GM12864 (cell line): Measurements from ENCODE around the gene SCART1.
"Not testable (repeated sequence)": the region's sequence is repeated elsewhere in the genome, so short reads cannot be mapped to it uniquely, and the experiment has no call there.

Experiments used
- DNase-seq: peaks from one replicate; pipeline ENCODE4 v3.0.0-alpha.2; 2011; ENCODE audit warnings: low read depth
- H3K4me3 ChIP-seq: 2 replicates; pipeline ENCODE4 v1.5.1; 2011; ENCODE audit warnings: mild to moderate bottlenecking, low read depth, low read length, control low read depth
- CTCF ChIP-seq: IDR thresholded peaks from 2 replicates; pipeline ENCODE4 v1.5.1; 2011; ENCODE audit warnings: low read depth, mild to moderate bottlenecking, moderate library complexity, low read length, control low read depth, inconsistent platforms; ENCODE audit errors: missing control alignments

Gene SCART1

GRCh38 chr10:133476641-133476990, 22.9 kb downstream of the SCART1 start:
- DNase-seq: no peak
- H3K4me3 ChIP-seq: no peak overlapping the region
- no peak for TF ChIP-seq CTCF

GRCh38 chr10:133481086-133481643, 27.4 kb downstream of the SCART1 start:
- DNase-seq: no peak
- no peak for TF ChIP-seq CTCF
- H3K4me3 ChIP-seq: no peak overlapping the region

- no peak overlapping the region for H3K4me3 ChIP-seq
- TF ChIP-seq CTCF: no peak
- no peak for DNase-seq
Observed at GRCh38 chr10:133481657-133482056, 27.9 kb downstream of the SCART1 start.

- no peak overlapping the region for H3K4me3 ChIP-seq
- DNase-seq: no peak
- no peak for TF ChIP-seq CTCF
Observed at GRCh38 chr10:133484818-133485217, 31.1 kb downstream of the SCART1 start.

- TF ChIP-seq CTCF: no peak
- no peak overlapping the region for H3K4me3 ChIP-seq
- DNase-seq: no peak
Observed at GRCh38 chr10:133487085-133487484, 33.3 kb downstream of the SCART1 start.

- no peak overlapping the region for H3K4me3 ChIP-seq
- DNase-seq: no peak
- TF ChIP-seq CTCF: no peak
Observed at GRCh38 chr10:133488354-133488753, 34.6 kb downstream of the SCART1 start.

GRCh38 chr10:133489816-133490588, 36.3 kb downstream of the SCART1 start:
- TF ChIP-seq CTCF: no peak
- peak; percentile 33 for DNase-seq
- H3K4me3 ChIP-seq: no peak overlapping the region

GRCh38 chr10:133493562-133493961, 39.8 kb downstream of the SCART1 start:
- not testable (repeated sequence) for H3K4me3 ChIP-seq, DNase-seq
